ENCODE results near the gene ELOVL1. TPM values are rescaled to one million over a fixed set of nuclear protein-coding genes. Genes with fewer than 3 reads are reported as not detected.
A peak's percentile ranks its signal among the peaks of the same experiment; 100 is the strongest.

The ELOVL1 gene
- polyA plus RNA-seq, 2 of the 4 experiments (the other 2 are of a cell fraction), result 105 to 124 TPM

DNA sequence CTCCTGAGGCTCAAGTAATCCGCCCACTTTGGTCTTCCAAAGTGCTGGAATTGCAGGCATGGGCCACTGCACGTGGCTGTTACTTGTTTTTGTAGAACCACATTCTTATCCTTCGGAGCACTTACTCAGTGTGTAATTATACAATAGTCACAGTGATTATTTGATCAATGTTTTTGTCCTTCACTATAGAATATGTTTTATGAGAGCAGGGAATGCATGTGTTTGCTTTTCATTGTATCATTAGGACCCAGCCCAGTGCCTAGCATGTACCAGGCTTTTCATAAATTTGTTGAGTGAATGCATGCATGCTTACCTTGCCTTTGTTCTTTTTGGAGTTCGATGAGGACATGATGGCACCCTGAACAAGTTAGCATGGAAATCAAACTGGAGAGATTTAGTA, 27.7 kb upstream of the ELOVL1 start:
- 97% methylated on average over 4 of the region's 4 CpGs for WGBS (ENCODE audit: missing lambda C conversion rate)
- CTCF ChIA-PET, result interaction anchor here (1.4 to 2.3 kb wide), 3 partner anchors 12 to 169 kb away, joined by 4 to 8 read pairs (median 4); no protein-coding TSS in a partner anchor
- Histone ChIP-seq H3K9me3 (no peaks in the 10 kb centered on the region), H3K4me2 (no peak overlapping the region), H3K27ac (no peak overlapping the region), H3K4me1 (peaks cover 9% of the 10 kb centered on the region; the same call in 1 of the 3 replicates), H3K4me3 (no peak overlapping the region)
- POLR2A ChIA-PET, result no interaction called here
- DNase-seq (ENCODE audit: low read depth in 1 of 2, low spot score in 1 of 2) (no peak), ATAC-seq (no peak), FAIRE-seq (no peak)
- TF ChIP-seq CBX2 (IDR thresholded peaks at IDR 0.05; ENCODE audit: borderline replicate concordance, low read depth) (no peak), NFE2L2 (conservative IDR thresholded peaks at IDR 0.05; ENCODE audit: low read length) (no peak), RNF2 (IDR thresholded peaks at IDR 0.05; ENCODE audit: borderline replicate concordance, low read depth) (no peak), KDM5A (IDR thresholded peaks at IDR 0.05) (no peak), ZC3H11A (IDR thresholded peaks at IDR 0.05) (no peak), ZFP36 (IDR thresholded peaks at IDR 0.05; ENCODE audit: borderline replicate concordance, partially characterized antibody) (no peak), MYC (IDR thresholded peaks at IDR 0.05; ENCODE audit: borderline replicate concordance, low read length) (no peak), TP53 (CRISPR knock-in tag; IDR thresholded peaks at IDR 0.05) (no peak), MAFK (IDR thresholded peaks at IDR 0.05; ENCODE audit: partially characterized antibody) (no peak), NR3C1 (IDR thresholded peaks at IDR 0.05) (no peak), SMC3 (IDR thresholded peaks at IDR 0.05) (no peak)
- TF ChIP-seq, protein P1, sequence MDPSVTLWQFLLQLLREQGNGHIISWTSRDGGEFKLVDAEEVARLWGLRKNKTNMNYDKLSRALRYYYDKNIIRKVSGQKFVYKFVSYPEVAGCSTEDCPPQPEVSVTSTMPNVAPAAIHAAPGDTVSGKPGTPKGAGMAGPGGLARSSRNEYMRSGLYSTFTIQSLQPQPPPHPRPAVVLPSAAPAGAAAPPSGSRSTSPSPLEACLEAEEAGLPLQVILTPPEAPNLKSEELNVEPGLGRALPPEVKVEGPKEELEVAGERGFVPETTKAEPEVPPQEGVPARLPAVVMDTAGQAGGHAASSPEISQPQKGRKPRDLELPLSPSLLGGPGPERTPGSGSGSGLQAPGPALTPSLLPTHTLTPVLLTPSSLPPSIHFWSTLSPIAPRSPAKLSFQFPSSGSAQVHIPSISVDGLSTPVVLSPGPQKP (IDR thresholded peaks at IDR 0.05; ENCODE audit: low read depth, low read length), result no peak

DNA sequence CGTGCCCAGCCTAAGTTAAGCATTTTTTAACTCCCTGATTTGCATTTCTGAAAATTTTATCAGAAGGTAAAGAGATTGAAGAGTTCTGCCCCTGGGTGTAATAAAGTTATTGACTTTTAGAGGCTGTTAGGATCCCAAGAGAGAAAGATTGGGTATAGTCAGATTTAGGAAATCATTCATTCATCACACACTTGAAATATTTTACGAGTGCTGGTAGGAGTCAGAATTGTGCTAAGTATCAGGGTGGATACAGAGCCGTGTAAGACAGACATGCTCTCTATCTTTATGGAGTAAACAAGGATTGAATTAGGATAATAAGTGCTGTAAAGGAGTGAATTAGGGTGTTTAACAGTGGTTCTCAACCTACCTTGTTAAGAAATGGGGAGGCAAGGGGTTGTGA, 24.9 kb upstream of the ELOVL1 start:
- Histone ChIP-seq H3K4me2 (no peak overlapping the region), H3K9me3 (no peaks in the 10 kb centered on the region), H3K27ac (no peak overlapping the region), H3K4me3 (no peak overlapping the region), H3K4me1 (peaks cover 21% of the 10 kb centered on the region; the same call in 2 of the 3 replicates)
- no peak for TF ChIP-seq ZFP36 (IDR thresholded peaks at IDR 0.05; ENCODE audit: borderline replicate concordance, partially characterized antibody)
- no peak for TF ChIP-seq HOXA7 (CRISPR knock-in tag; IDR thresholded peaks at IDR 0.05)
- TF ChIP-seq KDM1A (IDR thresholded peaks at IDR 0.05; ENCODE audit: low read depth), result no peak
- TF ChIP-seq, protein P2, sequence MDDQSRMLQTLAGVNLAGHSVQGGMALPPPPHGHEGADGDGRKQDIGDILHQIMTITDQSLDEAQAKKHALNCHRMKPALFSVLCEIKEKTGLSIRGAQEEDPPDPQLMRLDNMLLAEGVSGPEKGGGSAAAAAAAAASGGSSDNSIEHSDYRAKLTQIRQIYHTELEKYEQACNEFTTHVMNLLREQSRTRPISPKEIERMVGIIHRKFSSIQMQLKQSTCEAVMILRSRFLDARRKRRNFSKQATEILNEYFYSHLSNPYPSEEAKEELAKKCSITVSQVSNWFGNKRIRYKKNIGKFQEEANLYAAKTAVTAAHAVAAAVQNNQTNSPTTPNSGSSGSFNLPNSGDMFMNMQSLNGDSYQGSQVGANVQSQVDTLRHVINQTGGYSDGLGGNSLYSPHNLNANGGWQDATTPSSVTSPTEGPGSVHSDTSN (IDR thresholded peaks at IDR 0.05), result no peak
- ATAC-seq (no peak), FAIRE-seq (no peak), DNase-seq (ENCODE audit: low read depth in 1 of 2, low spot score in 1 of 2) (no peak)
- 55% methylated on average over 3 of the region's 3 CpGs for WGBS (ENCODE audit: missing lambda C conversion rate)
- ChIA-PET POLR2A (no interaction called here), CTCF (no interaction called here)

DNA sequence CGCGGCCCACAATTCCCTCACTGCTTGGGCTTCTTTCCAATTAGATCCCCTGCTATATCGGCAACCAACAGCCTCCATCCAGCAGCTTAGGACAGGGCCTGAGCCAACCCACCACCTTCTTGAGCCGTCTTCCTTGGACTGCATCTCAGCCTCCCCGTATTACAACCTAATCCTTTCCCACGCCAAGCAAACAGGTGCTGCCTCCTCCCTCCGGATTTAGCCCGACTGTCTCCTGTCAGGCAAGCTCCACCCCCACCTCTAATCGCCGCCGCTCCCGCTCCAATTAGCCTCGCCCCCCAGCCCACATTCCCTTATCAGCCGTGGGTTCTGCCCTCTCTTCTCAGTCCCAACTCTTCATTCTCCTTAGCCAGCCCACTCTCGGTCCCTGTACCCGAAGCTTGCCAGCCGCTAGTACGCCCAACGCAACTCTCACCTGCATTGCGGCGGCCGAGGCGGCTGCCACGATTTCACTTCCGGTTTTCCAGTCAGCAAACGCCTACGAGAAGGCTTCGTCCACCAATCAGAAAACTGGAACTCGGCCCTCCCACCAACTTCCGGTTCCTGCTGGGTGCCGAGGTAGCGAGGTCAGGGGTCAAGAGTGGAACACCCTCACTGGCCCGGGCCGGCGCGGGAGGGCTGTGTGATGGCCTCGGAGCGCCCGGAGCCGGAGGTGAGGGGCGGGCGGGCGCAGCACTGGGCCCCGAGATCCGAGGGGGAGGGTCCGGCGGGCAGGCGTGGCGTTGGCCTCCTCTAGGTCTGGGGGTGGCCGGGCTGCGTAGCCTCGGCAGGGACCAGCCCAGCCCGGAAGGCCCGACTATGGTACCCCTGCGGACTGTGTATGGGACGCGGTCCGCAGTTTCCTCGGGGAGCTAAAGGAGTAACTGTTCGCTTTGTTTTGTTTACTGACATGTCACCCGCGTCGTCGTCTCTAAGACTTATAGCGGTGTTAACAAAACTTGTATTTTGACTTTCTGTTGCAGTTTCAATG, 21.8 kb upstream of the ELOVL1 start, which contains the start of the genes MED8 and SZT2:
Gene MED8 (minus strand): TSS at position 475 of the 988 bp plus-strand sequence. CDS start 36 bp downstream, at position 439.
Gene SZT2 (plus strand): TSS at position 574 of the 988 bp plus-strand sequence. CDS start 70 bp downstream, at position 644.
- peak; percentile 99 for ATAC-seq
- under 1% methylated on average over 39 of the region's 65 CpGs for WGBS (ENCODE audit: missing lambda C conversion rate)
- TF ChIP-seq, protein P3, sequence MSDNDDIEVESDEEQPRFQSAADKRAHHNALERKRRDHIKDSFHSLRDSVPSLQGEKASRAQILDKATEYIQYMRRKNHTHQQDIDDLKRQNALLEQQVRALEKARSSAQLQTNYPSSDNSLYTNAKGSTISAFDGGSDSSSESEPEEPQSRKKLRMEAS (IDR thresholded peaks at IDR 0.05), result peak; percentile 28; the same call in 1 of the 2 replicates
- TF ChIP-seq PHF8 (IDR thresholded peaks at IDR 0.05; ENCODE audit: borderline replicate concordance, low read depth) (peak; percentile 61), TFCP2L1 (CRISPR knock-in tag; IDR thresholded peaks at IDR 0.05) (no peak), MAFK (IDR thresholded peaks at IDR 0.05; ENCODE audit: partially characterized antibody) (peak; percentile 73), GATA3 (IDR thresholded peaks at IDR 0.05; ENCODE audit: borderline replicate concordance) (0 out of 2 replicates have a peak, but pooled peaks have one; percentile 12), JUN (IDR thresholded peaks at IDR 0.05) (peak in 1 of 2 experiments; percentile 69; a peak in 2 of 5 replicates), POLR2A (IDR thresholded peaks at IDR 0.05; ENCODE audit: low read length) (peak; percentile 77)
- TF ChIP-seq, protein P4, sequence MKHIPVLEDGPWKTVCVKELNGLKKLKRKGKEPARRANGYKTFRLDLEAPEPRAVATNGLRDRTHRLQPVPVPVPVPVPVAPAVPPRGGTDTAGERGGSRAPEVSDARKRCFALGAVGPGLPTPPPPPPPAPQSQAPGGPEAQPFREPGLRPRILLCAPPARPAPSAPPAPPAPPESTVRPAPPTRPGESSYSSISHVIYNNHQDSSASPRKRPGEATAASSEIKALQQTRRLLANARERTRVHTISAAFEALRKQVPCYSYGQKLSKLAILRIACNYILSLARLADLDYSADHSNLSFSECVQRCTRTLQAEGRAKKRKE (CRISPR knock-in tag; IDR thresholded peaks at IDR 0.05; ENCODE audit: low read depth), result no peak
- no peaks in the 10 kb centered on the region for H3K9me3 ChIP-seq
- H3K4me2 ChIP-seq, result peak within 1 kb of the TSS; percentile 96
- H3K4me3 ChIP-seq, result peak within 1 kb of the TSS; percentile 74
- CTCF ChIA-PET, result interaction anchor here (0.6 to 1.6 kb wide), 3 partner anchors 12 to 161 kb away, joined by 3 read pairs; no protein-coding TSS in a partner anchor
- FAIRE-seq, result no peak
- peak within 1 kb of the TSS; percentile 89 to 95 for H3K27ac ChIP-seq
- POLR2A ChIA-PET, result interaction anchor here (0.8 to 1.8 kb wide), 4 partner anchors 22 to 133 kb away, joined by 3 to 11 read pairs (median 4); partner anchors contain the start of genes CDC20 and ELOVL1
- H3K4me1 ChIP-seq, result peaks cover 22% of the 10 kb centered on the region; the same call in 2 of the 3 replicates
- peak; percentile 88 to 91 for DNase-seq (ENCODE audit: low read depth in 1 of 2, low spot score in 1 of 2)

All from A549 (cell line).